HG03442 (cell line): ENCODE measurements around the gene KLHL15.

Experiments used
- ATAC-seq: cut with Tn5 transposase; IDR thresholded peaks from one replicate; pipeline ENCODE4 v1.9.1; 2021; ENCODE audit warnings: mild to moderate bottlenecking, moderate library complexity; ENCODE audit not compliant: unreplicated experiment

The KLHL15 gene

GRCh38 chrX:23953908-23954269 lies 73.1 kb downstream of the KLHL15 start:
- no peak for ATAC-seq

- ATAC-seq: peak; percentile 95
Observed at GRCh38 chrX:23952984-23953907, 73.7 kb downstream of the KLHL15 start.

- no peak for ATAC-seq
Observed at GRCh38 chrX:23952391-23952790, 74.6 kb downstream of the KLHL15 start.

GRCh38 chrX:23945206-23945605 lies 81.8 kb downstream of the KLHL15 start:
- ATAC-seq: no peak

GRCh38 chrX:23944234-23944633 lies 82.8 kb downstream of the KLHL15 start:
- ATAC-seq: no peak

- ATAC-seq: no peak
Observed at GRCh38 chrX:23939203-23939602, 87.8 kb downstream of the KLHL15 start.

- ATAC-seq: no peak
Observed at GRCh38 chrX:23938690-23939089, 88.3 kb downstream of the KLHL15 start.

- ATAC-seq: no peak
Observed at GRCh38 chrX:23937100-23937499, 89.9 kb downstream of the KLHL15 start.

- ATAC-seq: no peak
Observed at GRCh38 chrX:23936180-23936579, 90.8 kb downstream of the KLHL15 start.

GRCh38 chrX:23935106-23935505 lies 91.9 kb downstream of the KLHL15 start:
- ATAC-seq: no peak
